Measurements from ENCODE around the gene APOD. TPM values are rescaled to one million over a fixed set of nuclear protein-coding genes. Genes with fewer than 3 reads are reported as not detected.

Gene APOD
- total RNA-seq, 1 donor from 2014 or later = not detected

DNA sequence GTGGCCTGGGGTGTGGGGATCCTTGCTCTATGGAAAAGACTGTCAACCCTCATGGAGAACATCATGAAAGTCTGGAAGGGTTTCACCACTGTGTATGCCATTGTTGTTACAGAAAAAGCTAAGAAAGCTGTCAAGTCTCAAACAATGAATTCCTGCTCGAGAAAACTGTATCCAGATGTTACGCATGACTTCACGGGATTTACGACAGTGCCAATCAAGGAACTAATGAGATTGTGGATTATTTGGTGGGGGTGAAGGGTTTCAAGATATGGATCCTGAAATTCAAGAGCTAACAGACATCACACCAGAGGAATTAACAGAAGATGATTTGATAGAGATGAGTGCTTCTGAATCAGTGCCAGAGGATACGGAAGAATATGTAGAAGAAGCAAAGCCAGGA lies 48.4 kb downstream of the APOD start:
- Histone ChIP-seq H2AFZ (ENCODE audit: low read depth, low read length) (no peak overlapping the region), H3K9me3 (ENCODE audit: insufficient read depth, low read depth, low read length) (no peaks in the 10 kb centered on the region), H3K27ac (ENCODE audit: low read depth, low read length) (no peak overlapping the region), H4K20me1 (ENCODE audit: insufficient read depth, low read length) (peaks cover 84% of the 10 kb centered on the region), H3K9ac (ENCODE audit: low read length) (no peak overlapping the region), H3K79me2 (ENCODE audit: insufficient read depth, low read length) (peaks cover 92% of the 10 kb centered on the region), H3K4me1 (ENCODE audit: insufficient read depth, low read length) (no peaks in the 10 kb centered on the region), H3K4me2 (ENCODE audit: low read length) (no peak overlapping the region), H3K4me3 (ENCODE audit: insufficient read depth, low read depth, low read length) (no peak overlapping the region), H3K27me3 (ENCODE audit: insufficient read depth, low read length) (no peaks in the 10 kb centered on the region), H3K36me3 (ENCODE audit: insufficient read depth, low read length) (no peaks in the 10 kb centered on the region)
- Mint-ChIP-seq H3K27me3 (ENCODE audit: low read depth, unreplicated experiment) (no peaks in the 10 kb centered on the region), H3K36me3 (ENCODE audit: low read depth, unreplicated experiment) (peaks cover 4% of the 10 kb centered on the region), H3K4me1 (ENCODE audit: low read depth, unreplicated experiment) (peaks cover 2% of the 10 kb centered on the region), H3K27ac (ENCODE audit: unreplicated experiment) (no peak overlapping the region), H3K9me3 (ENCODE audit: unreplicated experiment) (no peaks in the 10 kb centered on the region), H3K4me3 (ENCODE audit: unreplicated experiment) (no peak overlapping the region)
- TF ChIP-seq, protein P1, sequence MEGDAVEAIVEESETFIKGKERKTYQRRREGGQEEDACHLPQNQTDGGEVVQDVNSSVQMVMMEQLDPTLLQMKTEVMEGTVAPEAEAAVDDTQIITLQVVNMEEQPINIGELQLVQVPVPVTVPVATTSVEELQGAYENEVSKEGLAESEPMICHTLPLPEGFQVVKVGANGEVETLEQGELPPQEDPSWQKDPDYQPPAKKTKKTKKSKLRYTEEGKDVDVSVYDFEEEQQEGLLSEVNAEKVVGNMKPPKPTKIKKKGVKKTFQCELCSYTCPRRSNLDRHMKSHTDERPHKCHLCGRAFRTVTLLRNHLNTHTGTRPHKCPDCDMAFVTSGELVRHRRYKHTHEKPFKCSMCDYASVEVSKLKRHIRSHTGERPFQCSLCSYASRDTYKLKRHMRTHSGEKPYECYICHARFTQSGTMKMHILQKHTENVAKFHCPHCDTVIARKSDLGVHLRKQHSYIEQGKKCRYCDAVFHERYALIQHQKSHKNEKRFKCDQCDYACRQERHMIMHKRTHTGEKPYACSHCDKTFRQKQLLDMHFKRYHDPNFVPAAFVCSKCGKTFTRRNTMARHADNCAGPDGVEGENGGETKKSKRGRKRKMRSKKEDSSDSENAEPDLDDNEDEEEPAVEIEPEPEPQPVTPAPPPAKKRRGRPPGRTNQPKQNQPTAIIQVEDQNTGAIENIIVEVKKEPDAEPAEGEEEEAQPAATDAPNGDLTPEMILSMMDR (IDR thresholded peaks at IDR 0.05; ENCODE audit: insufficient read depth, low read depth, low read length) = no peak
- no peak for TF ChIP-seq EZH2 (IDR thresholded peaks at IDR 0.05; ENCODE audit: insufficient read depth, low read length)
- FAIRE-seq (no peak), DNase-seq (ENCODE audit: low read depth) (no peak)

DNA sequence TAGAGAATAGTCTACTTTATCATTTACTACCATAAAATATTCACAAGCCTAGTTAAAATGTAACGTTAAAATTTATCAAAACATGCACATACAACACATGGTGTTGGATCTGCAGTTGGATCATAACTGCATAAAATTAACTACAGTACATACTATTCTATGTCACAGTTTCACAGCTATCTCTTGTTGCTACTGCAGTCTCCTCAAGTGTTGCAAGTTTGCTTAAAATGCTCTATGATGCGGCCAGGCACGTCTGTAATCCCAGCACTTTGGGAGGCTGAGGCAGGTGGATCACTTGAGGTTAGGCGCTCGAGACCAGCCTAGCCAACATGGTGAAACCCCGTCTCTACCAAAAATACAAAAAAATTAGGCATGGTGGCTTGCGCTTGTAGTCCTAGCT lies 50.9 kb downstream of the APOD start:
- TF ChIP-seq EZH2 (IDR thresholded peaks at IDR 0.05; ENCODE audit: insufficient read depth, low read length) = no peak
- TF ChIP-seq, protein P1 (IDR thresholded peaks at IDR 0.05; ENCODE audit: insufficient read depth, low read depth, low read length) = no peak
- Histone ChIP-seq H3K27me3 (ENCODE audit: insufficient read depth, low read length) (no peaks in the 10 kb centered on the region), H3K4me3 (ENCODE audit: insufficient read depth, low read depth, low read length) (no peak overlapping the region), H3K9me3 (ENCODE audit: insufficient read depth, low read depth, low read length) (no peaks in the 10 kb centered on the region), H3K9ac (ENCODE audit: low read length) (no peak overlapping the region), H4K20me1 (ENCODE audit: insufficient read depth, low read length) (peaks cover 75% of the 10 kb centered on the region), H3K4me1 (ENCODE audit: insufficient read depth, low read length) (no peaks in the 10 kb centered on the region), H2AFZ (ENCODE audit: low read depth, low read length) (no peak overlapping the region), H3K27ac (ENCODE audit: low read depth, low read length) (no peak overlapping the region), H3K4me2 (ENCODE audit: low read length) (no peak overlapping the region), H3K79me2 (ENCODE audit: insufficient read depth, low read length) (peaks cover 71% of the 10 kb centered on the region), H3K36me3 (ENCODE audit: insufficient read depth, low read length) (no peaks in the 10 kb centered on the region)
- H3K36me3 Mint-ChIP-seq (ENCODE audit: low read depth, unreplicated experiment) = peaks cover 2% of the 10 kb centered on the region
- FAIRE-seq (no peak), DNase-seq (ENCODE audit: low read depth) (no peak)
- H3K4me3 Mint-ChIP-seq (ENCODE audit: unreplicated experiment) = no peak overlapping the region
- no peaks in the 10 kb centered on the region for H3K9me3 Mint-ChIP-seq (ENCODE audit: unreplicated experiment)
- no peaks in the 10 kb centered on the region for H3K27me3 Mint-ChIP-seq (ENCODE audit: low read depth, unreplicated experiment)
- no peak overlapping the region for H3K27ac Mint-ChIP-seq (ENCODE audit: unreplicated experiment)
- no peaks in the 10 kb centered on the region for H3K4me1 Mint-ChIP-seq (ENCODE audit: low read depth, unreplicated experiment)

DNA sequence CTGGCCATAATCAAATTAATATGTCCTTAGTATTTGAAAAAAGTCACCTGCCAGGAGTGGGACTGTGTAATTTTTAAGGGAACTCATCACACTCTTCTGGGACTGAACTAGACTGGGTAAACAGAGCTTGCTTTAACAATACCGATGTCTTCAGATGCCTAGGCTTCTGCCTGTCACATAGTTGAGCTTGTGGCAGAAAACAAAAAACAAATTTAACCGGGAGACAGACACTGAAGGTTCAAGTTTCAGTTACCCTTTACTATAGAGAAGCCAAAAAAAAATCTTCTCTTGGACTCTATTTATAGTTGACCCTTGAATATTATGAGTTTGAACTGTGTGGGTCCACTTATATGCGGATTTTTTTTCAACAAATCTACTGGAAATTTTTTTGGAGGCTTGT lies 51.4 kb downstream of the APOD start:
- H3K27me3 Mint-ChIP-seq (ENCODE audit: low read depth, unreplicated experiment) = no peaks in the 10 kb centered on the region
- no peak overlapping the region for H3K4me3 Mint-ChIP-seq (ENCODE audit: unreplicated experiment)
- DNase-seq (ENCODE audit: low read depth) (no peak), FAIRE-seq (no peak)
- H3K4me1 Mint-ChIP-seq (ENCODE audit: low read depth, unreplicated experiment) = no peaks in the 10 kb centered on the region
- Histone ChIP-seq H4K20me1 (ENCODE audit: insufficient read depth, low read length) (peaks cover 73% of the 10 kb centered on the region), H3K27ac (ENCODE audit: low read depth, low read length) (no peak overlapping the region), H3K4me2 (ENCODE audit: low read length) (no peak overlapping the region), H2AFZ (ENCODE audit: low read depth, low read length) (no peak overlapping the region), H3K4me1 (ENCODE audit: insufficient read depth, low read length) (no peaks in the 10 kb centered on the region), H3K9ac (ENCODE audit: low read length) (no peak overlapping the region), H3K9me3 (ENCODE audit: insufficient read depth, low read depth, low read length) (no peaks in the 10 kb centered on the region), H3K4me3 (ENCODE audit: insufficient read depth, low read depth, low read length) (no peak overlapping the region), H3K36me3 (ENCODE audit: insufficient read depth, low read length) (no peaks in the 10 kb centered on the region), H3K27me3 (ENCODE audit: insufficient read depth, low read length) (no peaks in the 10 kb centered on the region), H3K79me2 (ENCODE audit: insufficient read depth, low read length) (peaks cover 67% of the 10 kb centered on the region)
- no peaks in the 10 kb centered on the region for H3K9me3 Mint-ChIP-seq (ENCODE audit: unreplicated experiment)
- TF ChIP-seq, protein P1 (IDR thresholded peaks at IDR 0.05; ENCODE audit: insufficient read depth, low read depth, low read length) = no peak
- TF ChIP-seq EZH2 (IDR thresholded peaks at IDR 0.05; ENCODE audit: insufficient read depth, low read length) = no peak
- no peak overlapping the region for H3K27ac Mint-ChIP-seq (ENCODE audit: unreplicated experiment)
- peaks cover 2% of the 10 kb centered on the region for H3K36me3 Mint-ChIP-seq (ENCODE audit: low read depth, unreplicated experiment)

Measured in astrocyte (in vitro differentiated cells and primary cell).